ENCODE data around the gene SENP5.

- TF ChIP-seq CTCF (IDR thresholded peaks at IDR 0.05; ENCODE audit: insufficient read depth, low read depth, low read length) (no peak), EZH2 (IDR thresholded peaks at IDR 0.05; ENCODE audit: insufficient read depth, low read length) (no peak)
These were observed 102.9 kb downstream of the SENP5 start for GRCh38 chr3:196970547-196971093.

All from astrocyte (in vitro differentiated cells and primary cell).